GM19240 (cell line): ENCODE results near the gene ZNF479.
"Not testable (repeated sequence)": the region's sequence is repeated elsewhere in the genome, so short reads cannot be mapped to it uniquely, and the experiment has no call there.

Experiments
- DNase-seq: peaks from one replicate; pipeline ENCODE4 v3.0.0; 2011; ENCODE audit warnings: low spot score; ENCODE audit not compliant: insufficient read length

ZNF479 gene

DNA sequence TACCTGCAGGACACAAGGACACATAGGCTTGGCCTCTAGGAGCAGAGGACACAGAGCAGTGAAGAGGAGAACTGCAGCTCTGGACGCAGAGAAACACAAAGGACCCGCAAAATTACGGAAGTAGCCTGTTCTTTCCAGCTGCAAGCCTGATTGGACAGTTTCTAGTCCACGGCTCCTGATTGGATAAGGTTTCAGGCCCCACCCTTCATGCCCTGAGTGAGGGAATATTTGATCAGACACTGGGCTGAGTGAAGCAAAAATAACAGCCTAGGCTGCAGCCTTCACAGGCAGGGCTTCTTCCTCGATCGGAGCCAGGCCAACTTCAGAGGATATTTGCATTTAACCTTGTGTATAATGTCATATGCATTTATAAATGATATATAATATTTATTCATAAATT lies at the start of gene ZNF479:
Gene ZNF479, minus strand, starts transcription at position 101 of the 400 bp plus-strand sequence. CDS start 112 bp downstream, outside the sequence.
- not testable (repeated sequence) for DNase-seq

DNA sequence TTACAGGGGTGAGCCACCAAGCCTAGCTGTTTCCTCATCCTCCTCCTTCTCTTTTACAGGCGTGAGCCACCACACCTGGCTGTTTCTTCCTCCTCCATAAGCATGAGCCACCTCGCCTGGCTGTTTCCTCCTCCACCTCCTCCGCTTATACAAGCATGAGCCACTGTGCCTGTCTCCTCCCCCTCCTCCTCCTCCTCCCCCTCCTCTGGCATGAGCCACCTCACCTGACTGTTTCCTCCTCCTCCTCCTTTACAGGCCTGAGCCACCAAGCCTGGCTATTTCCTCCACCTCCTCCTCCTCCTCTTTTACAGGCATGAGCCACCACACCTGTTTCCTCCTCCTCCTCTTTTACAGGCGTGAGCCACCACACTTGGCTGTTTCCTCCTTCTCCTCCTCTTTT lies 49.8 kb upstream of the ZNF479 start:
- no peak for DNase-seq

- no peak for DNase-seq
These were observed 49.0 kb upstream of the ZNF479 start for GRCh38 chr7:57181281-57181680.

- no peak for DNase-seq
These were observed 47.7 kb upstream of the ZNF479 start for GRCh38 chr7:57179776-57180415.

DNA sequence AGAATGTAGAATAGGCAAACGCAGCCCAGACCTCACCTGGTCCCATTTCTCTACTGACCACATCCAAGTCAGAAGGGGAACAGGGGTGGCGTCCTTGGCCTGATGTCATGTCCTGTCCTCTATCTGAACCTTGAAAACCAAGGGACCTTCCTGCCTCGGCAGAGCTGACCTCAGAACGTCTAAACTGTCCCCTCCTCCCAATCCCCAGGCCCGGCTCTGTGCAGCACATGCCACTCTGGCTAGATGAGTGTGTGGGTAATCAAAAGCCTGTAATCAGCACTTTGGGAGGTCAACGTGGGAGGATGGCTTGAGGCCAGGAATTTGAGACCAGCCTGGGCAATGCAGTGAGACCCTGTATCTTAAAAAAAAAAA lies 46.5 kb upstream of the ZNF479 start:
- DNase-seq: no peak

GRCh38 chr7:57177856-57178767 lies 45.9 kb upstream of the ZNF479 start:
- no peak for DNase-seq

DNA sequence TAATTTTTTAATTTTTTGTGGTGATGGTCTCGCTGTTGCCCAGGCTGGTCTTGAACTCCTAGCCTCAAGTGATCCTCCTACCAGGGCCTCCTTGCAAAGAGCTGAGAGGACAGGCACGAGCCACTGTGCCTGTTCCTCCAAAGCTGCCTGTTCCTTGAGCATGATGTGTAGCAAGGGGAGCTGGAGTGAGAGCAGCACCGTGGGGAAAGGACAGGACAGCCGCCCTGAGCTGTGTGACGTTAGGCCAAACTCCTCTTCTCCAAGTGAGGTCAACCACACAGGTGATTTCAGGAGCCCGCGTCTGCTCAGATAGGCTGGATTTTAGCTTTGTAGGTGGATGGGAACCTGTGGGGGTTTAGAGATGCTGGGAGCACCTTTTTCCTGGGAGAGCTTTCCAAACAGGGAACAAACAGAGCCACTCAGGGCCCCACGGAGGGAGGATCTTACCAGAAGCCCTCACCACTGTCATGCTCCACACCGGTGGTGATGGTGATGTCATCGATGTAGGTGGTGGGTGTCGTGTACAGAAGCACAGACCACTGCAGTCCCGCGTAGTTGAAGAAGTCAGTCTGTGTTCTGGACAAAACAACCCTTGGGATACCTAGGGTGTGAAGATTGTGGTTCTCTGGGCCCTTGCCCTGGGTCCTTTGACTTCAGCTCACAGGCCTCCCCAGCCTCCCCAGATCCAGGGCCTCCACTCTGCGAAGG lies 44.8 kb upstream of the ZNF479 start:
- no peak for DNase-seq

DNA sequence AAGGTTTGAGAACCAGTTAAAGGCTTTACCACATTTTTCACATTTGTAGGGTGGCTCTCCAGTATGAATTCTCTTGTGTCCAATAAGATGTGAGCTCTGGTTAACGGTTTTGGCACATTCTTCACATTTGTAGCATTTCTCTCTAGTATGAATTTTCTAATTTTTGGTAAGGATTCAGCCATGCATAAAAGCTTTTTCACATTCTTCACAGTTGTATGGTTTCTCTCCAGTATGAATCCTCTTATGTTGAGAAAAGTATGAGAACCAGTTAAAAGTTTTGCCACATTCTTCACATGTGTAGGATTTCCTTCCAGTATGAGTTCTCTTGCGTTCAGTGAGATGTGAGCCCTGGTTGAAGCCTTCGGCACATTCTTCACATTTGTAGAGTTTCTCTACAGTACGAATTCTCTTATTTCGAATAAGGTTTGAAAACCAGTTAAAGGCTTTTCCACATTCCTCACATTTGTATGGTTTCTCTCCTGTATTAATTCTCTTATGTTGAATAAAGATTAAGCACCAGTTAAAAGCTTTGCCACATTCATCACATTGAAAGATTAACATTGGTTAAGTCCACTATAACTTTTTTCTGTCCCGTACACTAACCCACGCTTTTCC lies 33.2 kb upstream of the ZNF479 start:
- no peak for DNase-seq

- DNase-seq: not testable (repeated sequence)
These were observed 12.0 kb downstream of the ZNF479 start for GRCh38 chr7:57120123-57120784.
